NCI-H1092 (cell line): ENCODE results near the gene ABHD12.
"Not testable (repeated sequence)": the region's sequence is repeated elsewhere in the genome, so short reads cannot be mapped to it uniquely, and the experiment has no call there.

Experiments used
- DNase-seq: peaks from one replicate; lab custom pipeline; 2025; lab: John Stamatoyannopoulos, UW

The ABHD12 gene

GRCh38 chr20:25321991-25322390 lies 68.6 kb downstream of the ABHD12 start:
- no peak for DNase-seq

GRCh38 chr20:25321262-25321831 lies 69.3 kb downstream of the ABHD12 start:
- no peak for DNase-seq

DNA sequence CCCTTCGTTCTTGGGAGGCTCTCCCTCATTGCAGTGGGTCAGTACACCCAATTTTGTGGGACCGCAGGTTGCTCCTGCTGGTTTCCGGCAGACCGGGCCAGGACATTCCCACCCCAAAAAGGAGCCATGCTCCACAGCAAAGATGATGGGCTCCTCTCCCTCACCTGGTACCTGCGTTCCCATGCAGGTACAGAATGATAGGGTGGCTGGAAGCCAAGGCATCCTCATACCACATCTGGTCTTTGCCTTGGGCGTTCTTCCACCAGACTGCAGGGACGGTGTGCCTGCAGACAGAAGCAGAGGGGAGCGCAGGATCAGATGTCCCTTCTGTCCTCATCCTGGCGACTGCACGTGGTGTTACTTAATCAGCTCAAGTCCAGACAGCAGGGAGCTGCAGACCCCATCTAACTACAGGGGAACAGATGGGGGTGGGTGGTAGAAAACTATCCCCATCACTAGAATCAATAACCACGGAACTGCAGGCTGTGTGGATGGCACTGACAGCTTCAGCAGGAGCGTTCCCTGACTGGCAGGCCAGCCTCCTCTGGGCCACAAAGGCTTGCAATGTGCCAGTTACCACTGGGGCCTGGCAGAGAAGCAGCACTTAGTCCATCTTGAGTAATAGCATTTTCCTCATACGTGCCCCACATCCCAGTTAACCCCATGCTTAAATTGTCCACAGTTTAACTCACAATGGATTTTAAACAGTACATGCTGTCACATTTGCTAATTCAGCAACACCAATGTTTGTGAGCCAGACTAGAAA lies 70.4 kb downstream of the ABHD12 start:
- DNase-seq, result no peak

- DNase-seq, result no peak
These were observed 71.2 kb downstream of the ABHD12 start for GRCh38 chr20:25319241-25320034.

- no peak for DNase-seq
These were observed 72.0 kb downstream of the ABHD12 start for GRCh38 chr20:25318471-25319240.

GRCh38 chr20:25317351-25318075 lies 73.1 kb downstream of the ABHD12 start:
- DNase-seq, result no peak

DNA sequence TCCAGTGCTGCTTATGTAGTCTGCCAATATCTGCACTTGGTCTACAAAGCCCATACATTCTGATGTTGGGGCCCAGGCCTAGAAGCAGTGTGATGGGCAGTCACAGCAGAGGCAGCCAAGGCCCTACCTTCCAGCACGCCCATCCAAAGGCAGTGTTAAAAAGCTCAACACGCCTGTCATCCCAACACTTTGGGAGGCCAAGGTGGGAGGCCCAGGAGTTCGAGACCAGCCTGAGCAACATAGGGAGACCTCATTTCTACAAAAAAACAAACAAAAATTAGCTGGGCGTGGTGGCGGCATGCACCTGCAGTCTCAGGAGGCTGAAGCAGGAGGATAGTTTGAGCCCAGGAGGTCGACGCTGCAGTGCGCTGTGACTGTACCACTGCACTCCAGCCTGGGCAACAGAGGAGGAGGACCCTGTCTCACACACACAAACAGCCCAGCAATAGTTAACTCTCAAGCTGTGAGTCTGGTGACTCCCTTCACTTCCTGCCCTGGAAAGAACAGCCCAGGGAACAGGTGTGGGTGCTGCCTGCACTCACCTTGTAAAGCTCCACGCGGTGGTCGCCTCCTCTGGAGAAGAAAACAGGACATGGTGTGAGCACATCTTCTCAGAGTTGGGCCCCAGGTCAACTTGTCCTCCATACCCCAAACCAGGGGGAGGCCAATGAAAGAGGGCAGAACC lies 74.0 kb downstream of the ABHD12 start:
- DNase-seq, result no peak

- no peak for DNase-seq
These were observed 75.0 kb downstream of the ABHD12 start for GRCh38 chr20:25315418-25316210.

DNA sequence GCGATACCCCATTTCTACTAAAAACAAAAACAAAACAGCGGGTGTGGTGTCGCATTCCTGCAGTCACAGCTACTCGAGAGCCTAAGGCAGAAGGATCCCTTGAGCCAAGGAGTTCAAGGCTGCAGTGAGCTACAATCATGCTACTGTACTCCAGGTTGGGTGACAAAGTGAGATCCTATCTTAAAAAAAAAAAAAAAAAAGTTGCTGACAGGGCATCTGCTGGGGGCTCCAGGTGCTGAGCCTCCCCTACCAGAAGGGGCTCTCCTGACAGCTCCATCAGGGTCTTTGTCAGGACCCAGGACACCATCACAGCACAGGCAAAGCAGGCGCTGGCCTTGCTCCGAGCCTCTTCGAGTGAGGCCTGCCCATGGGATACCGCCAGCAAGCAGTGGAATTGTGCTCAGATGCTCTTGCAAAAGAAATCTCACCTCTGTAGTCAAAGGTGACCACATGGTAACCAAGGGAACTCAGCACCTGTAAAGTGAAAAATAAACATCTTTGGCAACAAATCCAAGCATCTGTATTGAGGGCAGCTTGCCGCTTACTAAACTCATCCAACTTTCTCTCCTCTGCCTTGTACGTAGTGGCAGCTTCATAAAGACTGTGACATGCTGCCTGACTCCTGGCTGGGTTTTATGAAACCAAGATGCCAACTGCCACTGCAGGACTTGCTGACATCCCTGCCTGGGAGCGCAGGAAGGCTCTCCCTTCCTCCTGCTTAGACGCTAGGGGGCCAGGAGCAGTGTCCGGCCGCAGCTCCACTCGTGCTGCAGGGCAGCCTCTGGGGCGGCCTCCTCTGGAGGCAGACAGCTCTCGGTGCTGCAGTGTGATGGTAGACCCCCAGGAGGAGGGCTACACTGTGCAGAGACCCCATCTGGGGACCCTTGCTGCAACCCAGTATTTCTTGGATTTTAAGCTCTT lies 75.9 kb downstream of the ABHD12 start:
- DNase-seq, result no peak

- DNase-seq, result no peak
These were observed 77.0 kb downstream of the ABHD12 start for GRCh38 chr20:25313593-25313992.

DNA sequence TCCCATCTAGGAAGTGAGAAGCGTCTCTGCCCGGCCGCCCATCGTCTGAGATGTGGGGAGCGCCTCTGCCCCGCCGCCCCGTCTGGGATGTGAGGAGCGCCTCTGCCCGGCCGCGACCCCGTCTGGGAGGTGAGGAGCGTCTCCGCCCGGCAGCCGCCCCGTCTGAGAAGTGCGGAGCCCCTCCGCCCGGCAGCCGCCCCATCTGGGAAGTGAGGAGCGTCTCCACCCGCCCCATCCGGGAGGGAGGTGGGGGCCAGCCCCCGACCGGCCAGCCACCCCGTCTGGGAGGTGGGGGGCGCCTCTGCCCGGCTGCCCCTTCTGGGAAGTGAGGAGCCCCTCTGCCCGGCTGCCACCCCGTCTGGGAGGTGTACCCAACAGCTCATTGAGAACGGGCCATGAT lies 77.9 kb downstream of the ABHD12 start:
- not testable (repeated sequence) for DNase-seq

- no peak for DNase-seq
These were observed 79.5 kb downstream of the ABHD12 start for GRCh38 chr20:25310921-25311728.

DNA sequence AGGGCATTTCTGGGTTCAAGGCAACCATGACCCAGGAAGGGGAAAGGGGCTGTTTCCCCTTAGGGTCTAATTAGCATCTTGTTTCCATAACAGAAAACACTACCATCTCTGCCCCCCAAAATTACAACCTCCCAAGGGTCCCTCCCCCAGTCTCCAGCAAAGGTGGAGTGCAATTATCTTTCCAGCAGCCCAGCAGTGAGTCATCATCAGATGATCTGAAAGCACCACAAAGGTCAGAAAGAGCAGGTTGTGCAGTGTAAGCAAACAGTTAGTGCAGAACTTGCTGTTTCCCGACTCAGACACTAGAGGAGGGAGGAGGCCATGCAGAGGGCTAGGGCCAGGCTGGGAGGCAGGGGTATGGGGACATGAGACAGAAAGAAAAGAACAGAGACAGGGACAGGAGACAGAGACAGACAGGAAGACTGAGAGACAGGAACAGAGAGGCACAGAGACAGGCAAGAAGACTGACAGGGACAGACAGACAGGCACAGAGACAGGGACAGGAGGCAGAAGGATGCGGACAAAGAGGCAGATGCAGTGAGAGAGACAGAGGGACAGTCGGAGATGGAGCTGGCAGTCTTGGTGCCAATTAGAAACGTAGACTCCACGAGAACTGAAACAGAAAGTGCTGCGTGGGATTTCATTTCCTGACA lies 80.2 kb downstream of the ABHD12 start:
- no peak for DNase-seq

GRCh38 chr20:25309395-25310267 lies 81.0 kb downstream of the ABHD12 start:
- no peak for DNase-seq

GRCh38 chr20:25308671-25309394 lies 81.8 kb downstream of the ABHD12 start:
- DNase-seq, result no peak

DNA sequence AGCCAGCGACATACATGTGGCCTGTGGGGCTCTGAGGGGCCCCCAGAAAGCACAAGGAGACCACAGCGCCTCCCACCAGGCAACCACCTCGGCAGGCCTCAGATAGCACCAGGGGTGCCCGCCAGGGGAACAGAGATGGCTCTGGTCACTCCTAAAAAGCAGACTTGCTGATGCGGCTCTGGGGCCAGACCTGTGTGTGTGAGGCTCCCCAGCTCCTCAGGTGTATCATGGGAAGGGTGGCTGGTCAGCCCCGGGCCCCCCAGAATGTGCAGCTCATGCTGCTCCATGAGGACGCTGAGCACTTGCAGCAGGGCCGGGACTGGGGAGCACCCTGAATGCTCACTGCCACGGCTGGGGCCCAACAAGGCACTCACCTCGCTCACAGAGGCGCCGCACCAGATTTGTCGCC lies 82.5 kb downstream of the ABHD12 start:
- no peak for DNase-seq
